HG03045 (cell line): ENCODE data around the gene SRGAP2C.
"Not testable (repeated sequence)": the region's sequence is repeated elsewhere in the genome, so short reads cannot be mapped to it uniquely, and the experiment has no call there.

ENCODE experiments used
- ATAC-seq: cut with Tn5 transposase; IDR thresholded peaks from one replicate; pipeline ENCODE4 v1.9.1; 2021; ENCODE audit warnings: mild to moderate bottlenecking, moderate library complexity; ENCODE audit not compliant: unreplicated experiment

The SRGAP2C gene

GRCh38 chr1:121413821-121414220 lies 229.0 kb downstream of the SRGAP2C start:
- no peak for ATAC-seq

DNA sequence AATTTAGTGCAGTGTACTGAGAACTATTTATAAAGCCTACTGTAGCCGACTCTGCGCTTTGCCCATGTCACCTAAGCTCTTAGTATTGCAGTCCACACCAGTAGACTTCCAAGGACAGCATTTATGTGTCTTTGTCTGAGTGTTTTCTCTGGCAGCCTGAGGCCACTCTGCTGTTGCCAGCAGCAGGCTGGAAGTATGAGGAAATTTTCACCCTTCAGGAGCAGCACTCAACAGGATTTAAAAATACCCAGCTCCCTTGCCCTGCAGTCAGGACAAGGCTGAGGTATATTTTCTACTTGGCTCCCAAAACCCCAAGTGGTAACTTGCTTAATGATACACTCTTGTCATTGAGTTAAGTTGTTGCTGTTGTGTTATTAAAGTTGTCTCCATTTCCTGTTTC lies 230.1 kb downstream of the SRGAP2C start:
- no peak for ATAC-seq

- no peak for ATAC-seq
Measured at GRCh38 chr1:121417325-121417923, 232.6 kb downstream of the SRGAP2C start.

DNA sequence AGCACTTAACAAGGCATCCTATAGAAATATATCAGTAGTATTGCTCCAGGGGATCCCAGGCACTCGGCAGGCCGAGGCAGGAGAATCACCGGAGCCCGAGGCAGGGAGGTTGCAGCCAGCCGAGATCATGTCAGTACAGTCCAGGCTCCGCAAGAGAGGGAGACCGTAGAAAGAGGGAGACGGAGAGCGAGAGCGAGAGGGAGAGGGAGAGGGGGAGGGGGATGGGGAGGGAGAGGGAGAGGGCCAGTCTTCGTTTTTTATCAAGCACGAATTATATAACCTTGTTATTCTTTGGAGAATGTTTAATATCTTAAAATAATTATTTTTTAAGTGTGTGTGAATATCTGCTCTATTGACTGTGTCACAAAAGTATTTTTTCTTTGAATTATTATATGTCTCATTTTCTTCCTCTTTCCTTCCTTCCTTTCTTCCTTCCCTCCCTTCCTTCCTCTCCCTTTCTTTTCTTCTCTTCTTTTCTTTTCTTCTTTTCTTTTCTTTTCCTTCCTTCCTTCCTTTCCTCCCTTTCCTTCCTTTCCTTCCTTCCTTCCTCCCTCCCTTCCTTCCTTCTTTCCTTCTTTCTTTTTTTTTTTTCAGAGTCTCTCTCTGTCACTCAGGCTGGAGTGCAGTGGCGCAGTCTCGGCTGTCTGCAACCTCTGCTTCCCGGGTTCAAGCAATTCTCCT lies 233.7 kb downstream of the SRGAP2C start:
- no peak for ATAC-seq

- ATAC-seq: not testable (repeated sequence)
Measured at GRCh38 chr1:121419050-121419615, 234.4 kb downstream of the SRGAP2C start.

DNA sequence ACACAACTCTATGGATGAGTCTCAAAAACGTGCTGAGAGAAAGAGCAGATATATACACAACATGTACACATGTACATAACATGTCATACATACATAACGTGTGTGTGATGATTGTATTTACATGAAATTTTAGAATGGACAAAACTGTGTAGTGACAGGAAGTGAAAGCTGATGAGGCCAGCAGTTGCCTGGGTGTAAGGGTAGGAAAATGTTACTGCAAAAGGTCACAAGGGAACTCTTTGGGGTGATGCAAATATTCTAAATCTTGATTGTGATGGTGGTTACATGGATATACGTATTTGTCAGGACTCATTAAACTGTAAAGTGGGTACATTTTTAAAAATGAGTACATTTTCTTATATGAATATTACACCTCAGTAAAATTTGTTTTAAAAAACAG lies 236.7 kb downstream of the SRGAP2C start:
- ATAC-seq: not testable (repeated sequence)

GRCh38 chr1:121423956-121424355 lies 239.2 kb downstream of the SRGAP2C start:
- ATAC-seq: not testable (repeated sequence)

GRCh38 chr1:121433517-121433916 lies 248.7 kb downstream of the SRGAP2C start:
- ATAC-seq: not testable (repeated sequence)

- not testable (repeated sequence) for ATAC-seq
Measured at GRCh38 chr1:121438862-121439261, 254.1 kb downstream of the SRGAP2C start.

DNA sequence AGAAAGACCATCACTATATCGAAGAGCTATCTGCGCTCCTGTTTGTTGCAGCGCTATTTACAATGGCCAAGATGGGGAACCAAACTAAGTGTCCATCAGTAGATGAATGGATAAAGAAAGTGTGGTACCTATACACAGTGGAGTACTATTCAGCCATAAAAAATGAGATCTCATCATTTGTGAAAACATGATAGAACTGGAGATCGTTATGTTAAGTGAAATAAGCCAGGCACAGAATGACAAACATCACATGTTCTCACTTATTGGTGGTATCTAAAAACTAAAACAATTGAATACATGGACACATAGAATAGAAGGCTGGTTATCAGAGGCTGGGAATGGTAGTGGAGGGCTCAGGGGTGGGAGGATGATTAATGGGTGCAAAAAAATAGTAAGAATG lies 256.2 kb downstream of the SRGAP2C start:
- ATAC-seq: no peak
